Cardiac fibroblast (primary cell): ENCODE data around the gene GFAP.

Experiments used
- DNase-seq, 2 donors: peaks; one replicate each; pipeline versions ENCODE4 v3.0.0 to v3.0.0-alpha.2; 2010; ENCODE audit warnings: low read depth in 2 of 2
- H3K4me3 ChIP-seq, 2 donors: replicated peaks in 1 of 2; 1 replicate in 1 of 2; 2 replicates in 1 of 2; pipeline ENCODE4 v1.5.1; 2011; ENCODE audit warnings: low read depth in 2 of 2, low read length in 2 of 2, mild to moderate bottlenecking in 2 of 2, moderate library complexity in 1 of 2
- CTCF ChIP-seq: IDR thresholded peaks from one replicate; pipeline ENCODE4 v1.5.1; 2011; ENCODE audit warnings: low read depth, mild to moderate bottlenecking, low read length, inconsistent platforms

The GFAP gene

GRCh38 chr17:44887971-44888954 is 27.0 kb downstream of the GFAP start:
- TF ChIP-seq CTCF = no peak
- no peak overlapping the region for H3K4me3 ChIP-seq
- no peak for DNase-seq

DNA sequence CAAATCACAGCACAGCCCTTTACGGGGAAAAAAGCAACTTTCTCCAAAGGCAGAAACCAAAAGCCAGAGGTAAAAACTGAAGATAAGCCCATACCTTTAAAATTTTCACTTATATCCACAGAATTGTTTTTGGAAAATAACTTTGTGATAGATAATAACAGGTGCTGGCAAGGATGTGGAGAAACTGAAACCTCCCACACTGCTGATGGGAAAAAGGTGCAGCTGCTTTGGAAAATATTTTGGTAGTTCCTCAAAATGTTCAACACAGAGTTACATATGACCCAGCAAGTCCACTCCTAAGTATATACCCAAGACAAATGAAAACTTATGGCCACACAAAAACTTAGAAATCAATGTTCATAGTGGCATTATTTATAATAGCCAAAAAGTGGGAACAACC is 28.3 kb downstream of the GFAP start:
- no peak for TF ChIP-seq CTCF
- no peak for DNase-seq

DNA sequence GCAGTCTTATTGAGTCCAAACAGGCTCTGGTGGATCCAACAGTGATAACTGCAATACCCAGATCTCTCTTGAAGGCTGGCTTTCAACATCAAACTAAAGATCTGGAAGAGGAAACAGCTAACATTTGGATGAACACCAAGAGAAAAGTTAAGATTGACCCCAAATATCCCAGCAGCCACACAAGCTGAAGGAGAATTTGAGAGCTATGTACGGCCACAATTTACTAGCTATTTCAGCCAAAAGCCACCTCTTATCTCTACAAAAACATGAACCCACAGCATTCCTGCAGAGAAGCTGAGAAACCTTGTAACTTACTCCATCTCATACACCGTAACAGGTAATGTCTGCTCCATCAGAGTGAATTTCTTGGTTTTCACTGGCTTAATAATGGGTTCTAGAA is 30.4 kb downstream of the GFAP start:
- no peak overlapping the region for H3K4me3 ChIP-seq
- TF ChIP-seq CTCF = no peak
- DNase-seq = no peak

More for the DNA sequence above, 28.3 kb downstream of the GFAP start:
- H3K4me3 ChIP-seq = no peak overlapping the region

- H3K4me3 ChIP-seq = no peak overlapping the region
- DNase-seq = no peak
- no peak for TF ChIP-seq CTCF
Measured at GRCh38 chr17:44881145-44881544, 34.2 kb downstream of the GFAP start.

- H3K4me3 ChIP-seq = no peak overlapping the region
- TF ChIP-seq CTCF = no peak
- no peak for DNase-seq
Measured at GRCh38 chr17:44880062-44880461, 35.2 kb downstream of the GFAP start.

DNA sequence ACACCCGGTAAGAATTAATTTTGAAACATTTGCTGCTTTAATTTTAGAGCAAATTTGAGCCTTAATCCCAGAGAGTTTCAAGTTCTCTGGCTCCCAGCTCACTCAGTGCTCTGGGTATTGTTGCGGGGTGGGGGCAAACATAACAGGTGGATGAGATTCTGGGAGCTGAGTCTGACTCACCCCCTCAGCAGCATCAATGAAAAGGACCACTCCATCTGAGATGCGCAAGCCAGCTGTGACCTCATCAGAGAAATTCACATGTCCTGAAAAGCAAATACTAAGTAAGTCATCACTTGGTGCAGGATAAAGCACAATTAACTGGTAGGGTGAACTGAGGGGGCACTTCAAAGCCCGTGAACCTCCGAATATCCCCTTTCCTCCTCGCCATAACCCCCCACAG is 35.9 kb downstream of the GFAP start:
- H3K4me3 ChIP-seq = no peak overlapping the region
- DNase-seq = no peak
- TF ChIP-seq CTCF = no peak
